HCT116 (cell line): Measurements from ENCODE around the gene CNNM4. TPM values are rescaled to one million over a fixed set of nuclear protein-coding genes. Genes with fewer than 3 reads are reported as not detected.

Experiments
- ATAC-seq: fragments of 200-7000 bp; cut with Tn5 transposase; 2 replicates; pipeline ENCODE4 v1.9.1; 2020; ENCODE audit warnings: mild to moderate bottlenecking, moderate library complexity
- BruUV-seq: library from RNA; stranded (reverse); fragments of 400-500 nt; replicated peaks from 2 replicates; lab custom pipeline; 2021; lab: Mats Ljungman, UMichigan
- CTCF ChIA-PET: fragments of 300-600 bp; sonication (Branson Sonifier 250); formaldehyde crosslinking; loops from one replicate; lab custom pipeline; 2021; ENCODE audit warnings: antibody characterized with exemption; lab: Charles Lee
- POLR2A ChIA-PET: fragments of 300-600, 350-600 bp; sonication (Branson Sonifier 250); formaldehyde crosslinking; loops from one replicate; lab custom pipeline; 2021; ENCODE audit warnings: antibody characterized with exemption; lab: Charles Lee
- RAD21 ChIA-PET, 2 experiments: fragments of 300-600 bp; sonication (Branson Sonifier 250); formaldehyde crosslinking; loops; one replicate each; lab custom pipeline; 2023; ENCODE audit warnings: low total read pairs in 2 of 2; ENCODE audit not compliant: uncharacterized antibody in 2 of 2, unreplicated experiment in 2 of 2, low non-redundant PET in 1 of 2; lab: Charles Lee
- DNase-seq: peaks from one replicate; pipeline ENCODE4 v3.0.0-alpha.2; 2010; ENCODE audit warnings: low read depth, low spot score
- H2AFZ ChIP-seq: fragments of 200-600 bp; shearing (Covaris generic), sonication (generic); 2 replicates; pipeline ENCODE4 v1.6.1; 2017; ENCODE audit warnings: low read depth, mixed run types, mixed read lengths, antibody characterized with exemption, low read length; ENCODE audit not compliant: poor library complexity, severe bottlenecking
- H3K27ac ChIP-seq: 2 replicates; pipeline ENCODE4 v1.5.1; 2012; ENCODE audit warnings: low read depth, low read length
- H3K27me3 ChIP-seq: fragments of 200-600 bp; sonication (generic); 2 replicates; pipeline ENCODE4 v1.6.1; 2016; ENCODE audit warnings: mixed run types, low read length, mixed read lengths; ENCODE audit not compliant: insufficient read depth
- H3K36me3 ChIP-seq, 2 experiments: fragments of 200-500 bp in 1 of 2; fragments of 200-600 bp in 1 of 2; sonication (Bioruptor generic) in 1 of 2; sonication (generic) in 1 of 2; 2 replicates each; pipeline versions ENCODE4 v1.5.1 to v1.6.1; 2014 to 2016; ENCODE audit warnings: low read length in 2 of 2, inconsistent platforms in 1 of 2, mixed read lengths in 1 of 2, mixed run types in 1 of 2; ENCODE audit not compliant: insufficient read depth in 2 of 2, control insufficient read depth in 1 of 2
- H3K4me1 ChIP-seq, 2 experiments: fragments of 200-600 bp in 1 of 2; sonication (generic) in 1 of 2; 2 replicates each; pipeline versions ENCODE4 v1.5.1 to v1.6.1; 2012 to 2017; ENCODE audit warnings: low read length in 2 of 2, inconsistent platforms in 1 of 2, mild to moderate bottlenecking in 1 of 2, mixed read lengths in 1 of 2, mixed run types in 1 of 2, moderate library complexity in 1 of 2; ENCODE audit not compliant: insufficient read depth in 2 of 2, control insufficient read depth in 1 of 2
- H3K4me2 ChIP-seq: fragments of 200-600 bp; sonication (generic); 2 replicates; pipeline ENCODE4 v1.6.1; 2017; ENCODE audit warnings: mixed run types, low read length, mixed read lengths
- H3K4me3 ChIP-seq, 2 experiments: fragments of 200-600 bp in 1 of 2; sonication (generic) in 1 of 2; replicated peaks in 1 of 2; 2 replicates each; pipeline ENCODE4 v1.5.1; 2011 to 2016; ENCODE audit warnings: low read length in 2 of 2, control low read depth in 1 of 2, low read depth in 1 of 2, mild to moderate bottlenecking in 1 of 2, mixed read lengths in 1 of 2, mixed run types in 1 of 2
- H3K79me2 ChIP-seq: fragments of 200-600 bp; sonication (generic); 2 replicates; pipeline ENCODE4 v1.6.1; 2017; ENCODE audit warnings: mild to moderate bottlenecking, mixed run types, low read length, moderate library complexity, mixed read lengths; ENCODE audit not compliant: insufficient read depth
- H3K9ac ChIP-seq: fragments of 200-600 bp; sonication (generic); 2 replicates; pipeline ENCODE4 v1.6.1; 2016; ENCODE audit warnings: low read length, mixed read lengths
- H3K9me2 ChIP-seq: fragments of 200-600 bp; sonication (generic), shearing (Covaris generic); 2 replicates; pipeline ENCODE4 v1.6.1; 2017; ENCODE audit warnings: mixed run types, mild to moderate bottlenecking, moderate library complexity; ENCODE audit not compliant: insufficient read depth
- H3K9me3 ChIP-seq, 2 experiments: fragments of 200-500 bp in 1 of 2; fragments of 200-600 bp in 1 of 2; sonication (Bioruptor generic) in 1 of 2; sonication (generic) in 1 of 2; 2 replicates each; pipeline ENCODE4 v1.6.1; 2014 to 2017; ENCODE audit warnings: low read length in 2 of 2, mixed read lengths in 2 of 2, inconsistent platforms in 1 of 2, low read depth in 1 of 2, mild to moderate bottlenecking in 1 of 2, mixed run types in 1 of 2, moderate library complexity in 1 of 2; ENCODE audit not compliant: control insufficient read depth in 1 of 2, insufficient read depth in 1 of 2
- H4K20me1 ChIP-seq: fragments of 200-600 bp; sonication (generic), shearing (Covaris generic); 2 replicates; pipeline ENCODE4 v1.6.1; 2017; ENCODE audit warnings: mixed run types, mild to moderate bottlenecking, moderate library complexity; ENCODE audit not compliant: insufficient read depth
- ATF3 ChIP-seq: IDR thresholded peaks from 2 replicates; pipeline ENCODE4 v1.6.1; 2012
- CEBPB ChIP-seq: IDR thresholded peaks from 2 replicates; pipeline ENCODE4 v1.6.1; 2012; ENCODE audit warnings: low read depth
- EGR1 ChIP-seq: IDR thresholded peaks from 2 replicates; pipeline ENCODE4 v1.6.1; 2012; ENCODE audit warnings: low read depth
- ELF1 ChIP-seq: IDR thresholded peaks from 2 replicates; pipeline ENCODE4 v1.6.1; 2012; ENCODE audit warnings: low read depth, borderline replicate concordance
- EZH2 ChIP-seq: fragments of 200-600 bp; sonication (generic); IDR thresholded peaks from 2 replicates; pipeline ENCODE4 v1.6.1; 2017; ENCODE audit warnings: antibody characterized with exemption, mixed run types
- EZH2phosphoT487 ChIP-seq: fragments of 200-600 bp; IDR thresholded peaks from 2 replicates; pipeline ENCODE4 v1.6.1; 2018; ENCODE audit warnings: antibody characterized with exemption, borderline replicate concordance
- FOSL1 ChIP-seq: IDR thresholded peaks from 2 replicates; pipeline ENCODE4 v1.6.1; 2012; ENCODE audit warnings: low read depth
- POLR2A ChIP-seq: IDR thresholded peaks from 2 replicates; pipeline ENCODE4 v1.7.0; 2011; ENCODE audit warnings: borderline replicate concordance; ENCODE audit not compliant: insufficient read depth, insufficient read length; ENCODE audit errors: extremely low read depth
- POLR2AphosphoS5 ChIP-seq: IDR thresholded peaks from 2 replicates; pipeline ENCODE4 v1.6.1; 2011; ENCODE audit warnings: mild to moderate bottlenecking, low read depth, low read length, moderate library complexity
- RAD21 ChIP-seq: IDR thresholded peaks from 2 replicates; pipeline ENCODE4 v1.6.1; 2012; ENCODE audit warnings: low read depth, mild to moderate bottlenecking
- REST ChIP-seq: IDR thresholded peaks from 2 replicates; pipeline ENCODE4 v1.6.1; 2012; ENCODE audit warnings: low read depth
- SIN3A ChIP-seq: IDR thresholded peaks from 2 replicates; pipeline ENCODE4 v1.6.1; 2012; ENCODE audit warnings: low read depth
- SRF ChIP-seq: IDR thresholded peaks from 2 replicates; pipeline ENCODE4 v1.6.1; 2012; ENCODE audit warnings: low read depth
- TCF7L2 ChIP-seq: IDR thresholded peaks from 2 replicates; pipeline ENCODE4 v1.7.0; 2011; ENCODE audit warnings: borderline replicate concordance, inconsistent platforms; ENCODE audit not compliant: insufficient read depth, insufficient read length; ENCODE audit errors: extremely low read depth
- YY1 ChIP-seq: IDR thresholded peaks from 2 replicates; pipeline ENCODE4 v1.6.1; 2011; ENCODE audit warnings: low read length, low read depth, moderate library complexity, mild to moderate bottlenecking; ENCODE audit not compliant: insufficient replicate concordance; ENCODE audit errors: extremely low read depth
- ZFX ChIP-seq: fragments of 450-650 bp; IDR thresholded peaks from 2 replicates; pipeline ENCODE4 v1.6.1; 2017
- ZNF274 ChIP-seq: fragments of 200-500 bp; sonication (Bioruptor generic); IDR thresholded peaks from 2 replicates; pipeline ENCODE4 v1.6.1; 2014; ENCODE audit warnings: mild to moderate bottlenecking, low read depth, low read length, inconsistent platforms
- intact Hi-C: fragments of 100-400 bp; cut with micrococcal nuclease; formaldehyde crosslinking; loops from 2 replicates; pipeline ENCODE4 v1.10.0; 2022
- total RNA-seq: library from RNA; stranded (reverse); gene quantifications from one replicate; pipeline ENCODE4 v1.2.1, GENCODE V29; 2021; ENCODE audit not compliant: unreplicated experiment
- TF ChIP-seq, protein P1 (sequence below): IDR thresholded peaks from 2 replicates; pipeline ENCODE4 v1.6.1; 2011; ENCODE audit warnings: mild to moderate bottlenecking, low read length, moderate library complexity; ENCODE audit not compliant: insufficient replicate concordance; ENCODE audit errors: extremely low read depth
- TF ChIP-seq, protein P2 (sequence below), 3 experiments: fragments of 200-600 bp in 1 of 3; sonication (generic) in 1 of 3; IDR thresholded peaks in 2 of 3; conservative IDR thresholded peaks in 1 of 3; 2 replicates each; pipeline ENCODE4 v1.5.1; 2012 to 2017; ENCODE audit warnings: low read depth in 2 of 3, low read length in 2 of 3, antibody characterized with exemption in 1 of 3, borderline replicate concordance in 1 of 3, control low read depth in 1 of 3, mild to moderate bottlenecking in 1 of 3, mixed read lengths in 1 of 3, mixed run types in 1 of 3, moderate library complexity in 1 of 3; ENCODE audit not compliant: insufficient read depth in 1 of 3
- TF ChIP-seq, protein P3 (sequence below): IDR thresholded peaks from 2 replicates; pipeline ENCODE4 v1.6.1; 2012

The CNNM4 gene
- total RNA-seq, 1 experiment from 2014 or later, result 7.9 TPM

DNA sequence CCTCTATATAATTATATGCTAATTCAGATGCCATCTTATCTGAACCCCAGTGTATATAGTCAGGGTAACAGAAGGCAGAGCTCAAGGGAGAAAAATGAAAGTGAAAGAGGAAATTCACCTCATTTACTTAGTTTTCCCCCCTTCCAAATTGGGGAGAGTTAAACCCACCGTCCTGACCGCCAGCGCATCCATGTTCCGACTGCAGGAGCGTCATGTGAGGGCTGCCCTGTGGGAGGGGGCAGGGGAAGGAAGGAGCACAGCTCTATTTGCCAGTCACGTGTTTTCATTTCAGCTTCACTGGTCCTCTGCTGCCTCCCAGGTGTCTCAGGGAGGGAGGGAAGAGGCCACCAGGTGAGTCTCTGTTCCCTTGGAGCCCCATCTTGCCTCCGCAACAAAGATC is 13.2 kb downstream of the CNNM4 start:
- H3K27ac ChIP-seq, result no peak overlapping the region
- no peaks in the 10 kb centered on the region for H3K9me2 ChIP-seq
- no peak overlapping the region for H2AFZ ChIP-seq
- no peaks in the 10 kb centered on the region for H3K27me3 ChIP-seq
- no peak overlapping the region for H3K9ac ChIP-seq
- no peaks in the 10 kb centered on the region for H3K79me2 ChIP-seq
- H3K4me2 ChIP-seq, result no peak overlapping the region
- ChIA-PET POLR2A (interaction anchor here (1.0 kb wide), 1 partner anchor 11 kb away, joined by 6 read pairs; no protein-coding TSS in a partner anchor), RAD21 (no interaction called here), CTCF (interaction anchor here (1.2 to 1.6 kb wide), 2 partner anchors 11 to 27 kb away, joined by 3 to 5 read pairs; no protein-coding TSS in a partner anchor)
- ATAC-seq (no peak), DNase-seq (no peak)
- BruUV-seq, result no TSS peak
- no peaks in the 10 kb centered on the region for H4K20me1 ChIP-seq
- peaks cover 0 to 7% of the 10 kb centered on the region in 2 experiments; a peak in 1 of 4 replicates for H3K4me1 ChIP-seq
- intact Hi-C loops, result no loop called here
- H3K9me3 ChIP-seq, result no peaks in the 10 kb centered on the region
- 0 out of 4 replicates have a peak, but pooled peaks cover 0 to 4% of the 10 kb centered on the region in 2 experiments for H3K36me3 ChIP-seq
- H3K4me3 ChIP-seq, result no peak overlapping the region
- TF ChIP-seq, protein P1, sequence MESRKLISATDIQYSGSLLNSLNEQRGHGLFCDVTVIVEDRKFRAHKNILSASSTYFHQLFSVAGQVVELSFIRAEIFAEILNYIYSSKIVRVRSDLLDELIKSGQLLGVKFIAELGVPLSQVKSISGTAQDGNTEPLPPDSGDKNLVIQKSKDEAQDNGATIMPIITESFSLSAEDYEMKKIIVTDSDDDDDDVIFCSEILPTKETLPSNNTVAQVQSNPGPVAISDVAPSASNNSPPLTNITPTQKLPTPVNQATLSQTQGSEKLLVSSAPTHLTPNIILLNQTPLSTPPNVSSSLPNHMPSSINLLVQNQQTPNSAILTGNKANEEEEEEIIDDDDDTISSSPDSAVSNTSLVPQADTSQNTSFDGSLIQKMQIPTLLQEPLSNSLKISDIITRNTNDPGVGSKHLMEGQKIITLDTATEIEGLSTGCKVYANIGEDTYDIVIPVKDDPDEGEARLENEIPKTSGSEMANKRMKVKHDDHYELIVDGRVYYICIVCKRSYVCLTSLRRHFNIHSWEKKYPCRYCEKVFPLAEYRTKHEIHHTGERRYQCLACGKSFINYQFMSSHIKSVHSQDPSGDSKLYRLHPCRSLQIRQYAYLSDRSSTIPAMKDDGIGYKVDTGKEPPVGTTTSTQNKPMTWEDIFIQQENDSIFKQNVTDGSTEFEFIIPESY, result no peak
- TF ChIP-seq ZNF274, result no peak
- TF ChIP-seq SIN3A, result no peak
- TF ChIP-seq, protein P2, sequence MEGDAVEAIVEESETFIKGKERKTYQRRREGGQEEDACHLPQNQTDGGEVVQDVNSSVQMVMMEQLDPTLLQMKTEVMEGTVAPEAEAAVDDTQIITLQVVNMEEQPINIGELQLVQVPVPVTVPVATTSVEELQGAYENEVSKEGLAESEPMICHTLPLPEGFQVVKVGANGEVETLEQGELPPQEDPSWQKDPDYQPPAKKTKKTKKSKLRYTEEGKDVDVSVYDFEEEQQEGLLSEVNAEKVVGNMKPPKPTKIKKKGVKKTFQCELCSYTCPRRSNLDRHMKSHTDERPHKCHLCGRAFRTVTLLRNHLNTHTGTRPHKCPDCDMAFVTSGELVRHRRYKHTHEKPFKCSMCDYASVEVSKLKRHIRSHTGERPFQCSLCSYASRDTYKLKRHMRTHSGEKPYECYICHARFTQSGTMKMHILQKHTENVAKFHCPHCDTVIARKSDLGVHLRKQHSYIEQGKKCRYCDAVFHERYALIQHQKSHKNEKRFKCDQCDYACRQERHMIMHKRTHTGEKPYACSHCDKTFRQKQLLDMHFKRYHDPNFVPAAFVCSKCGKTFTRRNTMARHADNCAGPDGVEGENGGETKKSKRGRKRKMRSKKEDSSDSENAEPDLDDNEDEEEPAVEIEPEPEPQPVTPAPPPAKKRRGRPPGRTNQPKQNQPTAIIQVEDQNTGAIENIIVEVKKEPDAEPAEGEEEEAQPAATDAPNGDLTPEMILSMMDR (IDR thresholded peaks at IDR 0.05 in 2 of 3, conservative IDR thresholded peaks at IDR 0.05 in 1 of 3; ENCODE audit: borderline replicate concordance in 1 of 3, insufficient read depth in 1 of 3, low read depth in 2 of 3, low read length in 2 of 3), result no peak
- TF ChIP-seq POLR2A, result no peak
- TF ChIP-seq ATF3, result no peak
- no peak for TF ChIP-seq ELF1
- no peak for TF ChIP-seq EZH2
- TF ChIP-seq SRF, result no peak
- TF ChIP-seq REST, result no peak
- TF ChIP-seq, protein P3, sequence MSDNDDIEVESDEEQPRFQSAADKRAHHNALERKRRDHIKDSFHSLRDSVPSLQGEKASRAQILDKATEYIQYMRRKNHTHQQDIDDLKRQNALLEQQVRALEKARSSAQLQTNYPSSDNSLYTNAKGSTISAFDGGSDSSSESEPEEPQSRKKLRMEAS, result no peak
- no peak for TF ChIP-seq TCF7L2
- TF ChIP-seq RAD21, result no peak
- no peak for TF ChIP-seq EGR1
- TF ChIP-seq POLR2AphosphoS5, result no peak
- no peak for TF ChIP-seq ZFX
- no peak for TF ChIP-seq CEBPB
- TF ChIP-seq EZH2phosphoT487, result no peak
- no peak for TF ChIP-seq FOSL1
- TF ChIP-seq YY1, result no peak
